T-helper 22 cell (primary cell): ENCODE results near the gene RARRES1.

ENCODE experiments used
- DNase-seq: peaks from one replicate; pipeline ENCODE4 v3.0.0-alpha.2; 2020; ENCODE audit warnings: low read depth

The RARRES1 gene

GRCh38 chr3:158731938-158732855, at the start of gene RARRES1:
Gene RARRES1, minus strand, starts transcription at chr3:158732457. Its CDS starts 42 bp downstream, at chr3:158732415.
- DNase-seq = no peak

GRCh38 chr3:158781849-158782248, 49.6 kb upstream of the RARRES1 start:
- no peak for DNase-seq

- no peak for DNase-seq
Measured at GRCh38 chr3:158781191-158781590, 48.9 kb upstream of the RARRES1 start.

GRCh38 chr3:158780766-158781165, 48.5 kb upstream of the RARRES1 start:
- DNase-seq = no peak

GRCh38 chr3:158777161-158777873, 45.1 kb upstream of the RARRES1 start:
- no peak for DNase-seq

- no peak for DNase-seq
Measured at GRCh38 chr3:158776531-158776930, 44.3 kb upstream of the RARRES1 start.

- DNase-seq = no peak
Measured at GRCh38 chr3:158775426-158776410, 43.5 kb upstream of the RARRES1 start.

GRCh38 chr3:158774965-158775364, 42.7 kb upstream of the RARRES1 start:
- DNase-seq = no peak

- no peak for DNase-seq
Measured at GRCh38 chr3:158773845-158774830, 41.9 kb upstream of the RARRES1 start.

- no peak for DNase-seq
Measured at GRCh38 chr3:158773166-158773565, 40.9 kb upstream of the RARRES1 start.

- no peak for DNase-seq
Measured at GRCh38 chr3:158771982-158772381, 39.7 kb upstream of the RARRES1 start.

GRCh38 chr3:158771577-158771976, 39.3 kb upstream of the RARRES1 start:
- DNase-seq = no peak

- DNase-seq = no peak
Measured at GRCh38 chr3:158770741-158771350, 38.6 kb upstream of the RARRES1 start.

- DNase-seq = no peak
Measured at GRCh38 chr3:158769952-158770740, 37.9 kb upstream of the RARRES1 start.

- no peak for DNase-seq
Measured at GRCh38 chr3:158769549-158769948, 37.3 kb upstream of the RARRES1 start.

- no peak for DNase-seq
Measured at GRCh38 chr3:158768881-158769543, 36.8 kb upstream of the RARRES1 start.

- no peak for DNase-seq
Measured at GRCh38 chr3:158768361-158768787, 36.1 kb upstream of the RARRES1 start.

GRCh38 chr3:158766364-158766763, 34.1 kb upstream of the RARRES1 start:
- DNase-seq = no peak
